Left ventricle myocardium inferior (tissue), 1 donor: ENCODE data around the gene NKX3-2. TPM values are rescaled to one million over a fixed set of nuclear protein-coding genes. Genes with fewer than 3 reads are reported as not detected.
A peak's percentile ranks its signal among the peaks of the same experiment; 100 is the strongest.

Experiments used
- DNase-seq: peaks from one replicate; pipeline ENCODE4 v3.0.0-alpha.2; 2020
- H3K27ac ChIP-seq: fragments of 200-600 bp; replicated peaks from 2 replicates; pipeline ENCODE4 v1.8.0; 2021
- H3K27me3 ChIP-seq: fragments of 200-600 bp; 2 replicates; pipeline ENCODE4 v1.8.0; 2021; ENCODE audit warnings: low read depth
- H3K36me3 ChIP-seq: fragments of 200-600 bp; 2 replicates; pipeline ENCODE4 v1.8.0; 2021
- H3K4me1 ChIP-seq: fragments of 200-600 bp; 2 replicates; pipeline ENCODE4 v1.8.0; 2021
- H3K4me3 ChIP-seq: fragments of 200-600 bp; 2 replicates; pipeline ENCODE4 v1.8.0; 2021; ENCODE audit warnings: mild to moderate bottlenecking, moderate library complexity
- H3K9me3 ChIP-seq: fragments of 200-600 bp; replicated peaks from 2 replicates; pipeline ENCODE4 v1.8.0; 2021
- CTCF ChIP-seq: fragments of 200-600 bp; IDR thresholded peaks from 2 replicates; pipeline ENCODE4 v1.8.0; 2021; ENCODE audit warnings: antibody characterized with exemption, mild to moderate bottlenecking, borderline replicate concordance
- intact Hi-C: fragments of 100-400 bp; cut with micrococcal nuclease; formaldehyde crosslinking; loops from one replicate; pipeline ENCODE4 v1.11.0; 2022
- total RNA-seq: library from RNA; stranded (reverse); fragmentation: NEBNext Ultra II Directional; extraction: Animal tissue kit (Norgen Biotek cat#: 25700); gene quantifications from one replicate; pipeline ENCODE4 v1.2.1, GENCODE V29; 2021
- donor health status: DM: no; HTN: yes; CAD: no; lungs with severe emphysema.

Gene NKX3-2
- total RNA-seq, 1 donor from 2014 or later: not detected

DNA sequence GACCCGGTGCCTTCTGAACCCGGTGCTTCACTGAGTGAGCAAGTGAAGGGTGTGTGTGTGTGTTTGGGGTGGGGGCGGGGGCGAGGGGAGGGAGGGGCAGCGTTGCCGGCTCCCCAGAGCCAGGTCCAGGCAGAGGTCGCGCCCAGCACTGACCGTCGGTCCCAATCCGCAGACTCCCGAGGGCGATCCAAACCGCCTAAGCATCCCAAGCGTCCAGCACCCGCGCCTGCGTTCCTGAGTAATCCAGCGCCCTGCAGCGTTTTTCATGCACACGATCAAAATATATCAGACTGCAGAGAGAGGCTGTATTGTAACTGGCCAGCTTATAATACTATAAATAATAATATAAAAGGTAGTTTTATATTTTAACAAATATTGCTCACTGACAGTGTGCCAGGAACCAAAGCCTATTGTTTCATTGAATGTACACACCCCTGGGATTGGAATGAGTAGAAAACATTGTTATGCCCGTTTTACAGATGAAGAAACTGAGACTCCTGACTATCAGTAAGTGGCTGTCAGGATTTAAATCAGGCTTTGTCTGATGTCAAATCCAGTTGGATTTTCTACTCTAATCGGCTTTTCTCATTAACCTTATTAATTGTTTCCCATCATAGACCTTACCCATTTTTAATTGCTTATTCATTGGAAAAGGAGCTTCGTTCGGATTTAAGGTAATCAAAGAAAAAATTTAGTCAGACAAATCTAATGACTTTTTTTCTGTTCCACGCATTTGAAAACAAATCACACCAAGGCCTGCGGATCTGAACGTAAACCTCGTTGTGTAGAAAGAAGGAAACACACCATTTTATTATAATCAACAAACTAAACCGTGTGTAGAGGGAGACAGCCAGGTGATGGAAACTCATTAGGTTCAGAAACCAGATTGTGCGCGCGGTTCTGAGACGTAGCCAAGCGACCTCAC is 4.0 kb upstream of the NKX3-2 start:
- no peak for DNase-seq
- intact Hi-C loops: loop anchor here (5.0 kb wide), 1 partner anchor 696 kb away; no protein-coding TSS in a partner anchor
- no peak overlapping the region for H3K27ac ChIP-seq

GRCh38 chr4:13547485-13548041 is 3.3 kb upstream of the NKX3-2 start:
- no peak for DNase-seq
- intact Hi-C loops: loop anchor here (5.0 kb wide), 1 partner anchor 695 kb away; no protein-coding TSS in a partner anchor
- Histone ChIP-seq H3K4me3 (peak overlapping the region; percentile 59), H3K36me3 (no peaks in the 10 kb centered on the region), H3K27ac (no peak overlapping the region), H3K4me1 (peaks cover 45% of the 10 kb centered on the region), H3K27me3 (peaks cover 100% of the 10 kb centered on the region), H3K9me3 (peaks cover 18% of the 10 kb centered on the region)
- no peak for TF ChIP-seq CTCF

More for the DNA sequence above, 4.0 kb upstream of the NKX3-2 start:
- Histone ChIP-seq H3K9me3 (peaks cover 22% of the 10 kb centered on the region), H3K4me3 (peak overlapping the region; percentile 59), H3K4me1 (peaks cover 45% of the 10 kb centered on the region), H3K27me3 (peaks cover 100% of the 10 kb centered on the region), H3K36me3 (no peaks in the 10 kb centered on the region)
- TF ChIP-seq CTCF: no peak

GRCh38 chr4:13546941-13547484 is 2.7 kb upstream of the NKX3-2 start:
- no peak for TF ChIP-seq CTCF
- peaks cover 100% of the 10 kb centered on the region for H3K27me3 ChIP-seq
- H3K36me3 ChIP-seq: no peaks in the 10 kb centered on the region
- peaks cover 50% of the 10 kb centered on the region for H3K4me1 ChIP-seq
- peak overlapping the region; percentile 59 for H3K4me3 ChIP-seq
- no peak for DNase-seq
- H3K9me3 ChIP-seq: peaks cover 12% of the 10 kb centered on the region
- H3K27ac ChIP-seq: no peak overlapping the region
- intact Hi-C loops: loop anchor here (5.0 kb wide), 1 partner anchor 695 kb away; no protein-coding TSS in a partner anchor

- Histone ChIP-seq H3K27me3 (peaks cover 100% of the 10 kb centered on the region), H3K9me3 (peaks cover 6% of the 10 kb centered on the region), H3K27ac (no peak overlapping the region), H3K4me3 (peak overlapping the region; percentile 59), H3K4me1 (peaks cover 56% of the 10 kb centered on the region), H3K36me3 (no peaks in the 10 kb centered on the region)
- TF ChIP-seq CTCF: no peak
- DNase-seq: no peak
- intact Hi-C loops: loop anchor here (5.0 kb wide), 1 partner anchor 694 kb away; no protein-coding TSS in a partner anchor
These were observed 2.0 kb upstream of the NKX3-2 start for GRCh38 chr4:13546142-13546940.

DNA sequence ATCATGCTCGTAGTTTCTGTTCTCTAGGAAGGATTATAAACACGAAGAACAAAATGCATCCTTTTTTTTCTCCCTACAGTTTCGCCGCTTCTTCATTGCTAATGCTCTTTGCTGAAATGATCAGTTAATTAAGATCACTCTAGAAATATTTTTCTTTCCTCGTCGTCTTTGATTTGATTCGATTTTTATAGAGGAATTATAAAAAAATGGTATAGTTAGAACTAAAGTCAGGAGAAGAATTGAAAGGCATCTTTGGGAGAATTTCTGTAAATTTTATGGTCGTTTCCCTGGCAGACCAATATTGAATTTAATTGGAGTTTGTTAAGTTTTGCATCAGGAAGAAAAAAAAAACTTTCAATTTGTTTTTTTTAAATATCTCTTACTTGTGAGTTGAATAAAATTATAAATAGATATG is 1.1 kb upstream of the NKX3-2 start:
- H3K27ac ChIP-seq: no peak overlapping the region
- peak overlapping the region; percentile 72 for H3K4me3 ChIP-seq
- H3K27me3 ChIP-seq: peaks cover 100% of the 10 kb centered on the region
- no peak for TF ChIP-seq CTCF
- no peaks in the 10 kb centered on the region for H3K9me3 ChIP-seq
- H3K4me1 ChIP-seq: peaks cover 66% of the 10 kb centered on the region
- DNase-seq: no peak
- H3K36me3 ChIP-seq: no peaks in the 10 kb centered on the region
- intact Hi-C loops: loop anchor here (5.0 kb wide), 1 partner anchor 693 kb away; no protein-coding TSS in a partner anchor
